Esophagus muscularis mucosa (tissue), 4 donors: ENCODE measurements around the gene ATP10A. TPM values are rescaled to one million over a fixed set of nuclear protein-coding genes. Genes with fewer than 3 reads are reported as not detected.

Experiments
- DNase-seq: peaks from one replicate; pipeline ENCODE4 v3.0.0-alpha.2; 2017; ENCODE audit errors: extremely low spot score
- H3K27ac ChIP-seq, 4 donors: fragments of 200-600 bp; sonication (generic); replicated peaks in 1 of 4; 1 replicate in 3 of 4; 2 replicates in 1 of 4; pipeline ENCODE4 v1.5.1; 2016 to 2019; ENCODE audit warnings: mild to moderate bottlenecking in 1 of 4
- H3K27me3 ChIP-seq, 4 donors: fragments of 200-600 bp; sonication (generic); one replicate each; pipeline versions ENCODE4 v1.5.1 to v1.6.0; 2016 to 2019
- H3K36me3 ChIP-seq, 4 donors: fragments of 200-600 bp; sonication (generic); one replicate each; pipeline ENCODE4 v1.5.1; 2016 to 2019
- H3K4me1 ChIP-seq, 4 donors: fragments of 200-600 bp; sonication (generic); one replicate each; pipeline ENCODE4 v1.5.1; 2016 to 2019
- H3K4me3 ChIP-seq, 4 donors: fragments of 200-600 bp; sonication (generic); 1 replicate in 2 of 4; 2 replicates in 2 of 4; pipeline ENCODE4 v1.5.1; 2016 to 2019; ENCODE audit warnings: mild to moderate bottlenecking in 4 of 4, moderate library complexity in 1 of 4
- H3K9me3 ChIP-seq, 4 donors: fragments of 200-600 bp; sonication (generic); 1 replicate in 3 of 4; 2 replicates in 1 of 4; pipeline ENCODE4 v1.5.1; 2016 to 2019
- EP300 ChIP-seq: sonication (generic); formaldehyde crosslinking; IDR thresholded peaks from one replicate; pipeline ENCODE4 v1.6.1; 2017; ENCODE audit warnings: antibody characterized with exemption
- POLR2A ChIP-seq: fragments of 450-650 bp; IDR thresholded peaks from one replicate; pipeline ENCODE4 v1.6.1; 2017; ENCODE audit warnings: antibody characterized with exemption, moderate library complexity, mild to moderate bottlenecking, low read depth
- POLR2AphosphoS5 ChIP-seq, 2 donors: sonication (generic); formaldehyde crosslinking; IDR thresholded peaks; one replicate each; pipeline ENCODE4 v1.6.1; 2017; ENCODE audit warnings: antibody characterized with exemption in 2 of 2
- WGBS: methylation state at CpG from one replicate; pipeline ENCODE4 v1.1.5; 2018; 5-methylcytosine and 5-hydroxymethylcytosine counted together
- intact Hi-C: fragments of 100-400 bp; cut with DNase I; formaldehyde crosslinking; loops from one replicate; pipeline ENCODE4 v1.15.1; 2023
- total RNA-seq, 4 donors: library from RNA; depleted of rRNA; stranded (reverse); fragments of >200 nt; gene quantifications; one replicate each; pipeline versions ENCODE4 v1.1.0 to v1.2.1, GENCODE V29; 2016
- TF ChIP-seq, protein P1 (sequence below), 3 experiments: fragments of 200-600 bp in 2 of 3; fragments of 450-650 bp in 1 of 3; sonication (generic) in 2 of 3; IDR thresholded peaks; one replicate each; pipeline ENCODE4 v1.5.1; 2017 to 2019; ENCODE audit warnings: antibody characterized with exemption in 3 of 3, mild to moderate bottlenecking in 2 of 3, moderate library complexity in 1 of 3

The ATP10A gene
- total RNA-seq, 4 donors from 2014 or later = 23.9 to 51.9 (median 32.6) TPM

DNA sequence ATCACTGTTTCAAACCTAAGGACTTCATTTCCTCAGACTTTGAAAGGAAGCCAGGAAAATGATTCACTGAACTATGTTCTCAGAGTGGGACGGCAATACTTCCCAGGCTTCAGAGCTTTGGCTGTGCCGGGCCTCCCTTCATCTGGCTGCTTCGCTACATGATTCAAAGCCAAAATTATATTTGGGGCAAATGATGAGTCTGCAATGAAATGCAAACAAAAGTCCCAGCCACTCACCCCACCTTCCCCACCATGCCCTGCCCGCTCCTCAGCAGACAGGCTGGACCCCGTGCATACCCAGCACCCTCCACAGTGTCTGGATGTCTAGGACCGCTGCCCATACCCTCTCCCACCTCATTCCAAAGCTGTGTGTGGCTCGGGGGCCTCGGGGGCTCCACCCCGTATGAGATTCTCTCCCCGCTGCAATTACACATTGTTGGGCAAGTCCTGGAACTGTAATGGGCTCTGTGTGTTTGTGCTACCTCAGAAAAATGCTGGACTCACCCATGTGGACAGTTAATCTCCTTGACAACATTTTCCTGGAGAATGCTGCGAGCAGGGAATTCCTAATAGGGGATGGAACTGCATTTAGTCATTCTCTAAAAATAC lies 32.2 kb downstream of the ATP10A start:
- H3K4me1 ChIP-seq = peaks cover 6 to 55% (median 43%) of the 10 kb centered on the region in 4 donors
- no peaks in the 10 kb centered on the region for H3K27me3 ChIP-seq
- H3K9me3 ChIP-seq = no peaks in the 10 kb centered on the region
- TF ChIP-seq POLR2AphosphoS5 (IDR thresholded peaks at IDR 0.05) (peak; percentile 79 to 86), EP300 (peak; percentile 76)
- TF ChIP-seq, protein P1, sequence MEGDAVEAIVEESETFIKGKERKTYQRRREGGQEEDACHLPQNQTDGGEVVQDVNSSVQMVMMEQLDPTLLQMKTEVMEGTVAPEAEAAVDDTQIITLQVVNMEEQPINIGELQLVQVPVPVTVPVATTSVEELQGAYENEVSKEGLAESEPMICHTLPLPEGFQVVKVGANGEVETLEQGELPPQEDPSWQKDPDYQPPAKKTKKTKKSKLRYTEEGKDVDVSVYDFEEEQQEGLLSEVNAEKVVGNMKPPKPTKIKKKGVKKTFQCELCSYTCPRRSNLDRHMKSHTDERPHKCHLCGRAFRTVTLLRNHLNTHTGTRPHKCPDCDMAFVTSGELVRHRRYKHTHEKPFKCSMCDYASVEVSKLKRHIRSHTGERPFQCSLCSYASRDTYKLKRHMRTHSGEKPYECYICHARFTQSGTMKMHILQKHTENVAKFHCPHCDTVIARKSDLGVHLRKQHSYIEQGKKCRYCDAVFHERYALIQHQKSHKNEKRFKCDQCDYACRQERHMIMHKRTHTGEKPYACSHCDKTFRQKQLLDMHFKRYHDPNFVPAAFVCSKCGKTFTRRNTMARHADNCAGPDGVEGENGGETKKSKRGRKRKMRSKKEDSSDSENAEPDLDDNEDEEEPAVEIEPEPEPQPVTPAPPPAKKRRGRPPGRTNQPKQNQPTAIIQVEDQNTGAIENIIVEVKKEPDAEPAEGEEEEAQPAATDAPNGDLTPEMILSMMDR (IDR thresholded peaks at IDR 0.05) = no peak
- 16% methylated on average over 11 of the region's 11 CpGs for WGBS
- peak overlapping the region; percentile 87 to 94 (median 92) for H3K27ac ChIP-seq
- peak overlapping the region; percentile 34 to 50 (median 41) for H3K4me3 ChIP-seq
- DNase-seq = no peak
- H3K36me3 ChIP-seq = no peaks in the 10 kb centered on the region
- intact Hi-C loops = no loop called here

DNA sequence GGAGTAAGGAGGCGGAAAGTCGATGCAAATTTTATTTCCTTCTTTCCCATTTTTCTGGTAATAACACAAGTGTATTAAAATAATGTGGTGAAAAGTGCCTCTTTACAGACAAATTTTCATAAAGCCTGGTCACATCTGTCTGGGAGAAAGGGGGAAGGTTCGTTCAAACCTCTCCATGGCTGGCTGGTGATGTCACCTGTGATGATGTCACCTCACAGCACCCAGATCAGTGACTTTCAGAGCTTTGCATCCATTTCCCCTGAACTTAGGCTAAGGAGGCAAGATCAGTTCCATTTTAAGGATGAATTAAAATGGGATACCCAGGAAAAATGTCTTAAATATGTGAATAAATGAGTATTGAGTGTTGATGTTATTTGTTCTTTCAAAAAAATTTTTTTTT lies 34.1 kb downstream of the ATP10A start:
- TF ChIP-seq, protein P1 (IDR thresholded peaks at IDR 0.05) = no peak
- TF ChIP-seq EP300 = no peak
- TF ChIP-seq POLR2A = no peak
- no peak for TF ChIP-seq POLR2AphosphoS5 (IDR thresholded peaks at IDR 0.05)
- Histone ChIP-seq H3K27me3 (no peaks in the 10 kb centered on the region), H3K36me3 (no peaks in the 10 kb centered on the region), H3K9me3 (no peaks in the 10 kb centered on the region), H3K4me3 (no peak overlapping the region), H3K4me1 (peaks cover 6 to 65% (median 57%) of the 10 kb centered on the region in 4 donors), H3K27ac (peak overlapping the region; percentile 87 to 94 (median 92))
- DNase-seq = no peak
- 83% methylated on average over 3 of the region's 3 CpGs for WGBS
- intact Hi-C loops = loop anchor here (5.0 kb wide), 1 partner anchor 37 kb away; no protein-coding TSS in a partner anchor

DNA sequence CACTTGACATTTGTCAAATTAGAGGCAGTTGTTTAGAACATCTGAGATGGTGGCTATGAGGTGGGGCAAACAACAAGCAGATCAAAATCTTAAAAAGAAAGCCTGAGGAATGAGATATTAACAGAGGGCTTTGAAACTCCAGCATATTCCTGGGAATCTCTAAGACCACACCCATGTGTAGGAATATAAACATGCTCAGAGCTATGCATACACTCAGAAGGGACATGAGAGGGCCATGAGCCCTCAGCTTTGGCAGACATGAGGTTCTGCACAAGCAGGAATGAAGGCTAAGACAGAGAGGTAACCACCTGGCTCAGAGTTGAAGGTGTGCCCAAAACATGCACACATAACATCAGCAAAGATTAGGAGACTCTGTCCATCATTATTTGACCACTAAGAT lies 37.9 kb downstream of the ATP10A start:
- Histone ChIP-seq H3K4me3 (no peak overlapping the region), H3K36me3 (no peaks in the 10 kb centered on the region), H3K27ac (peak overlapping the region; percentile 42 to 94 (median 74)), H3K4me1 (peaks cover 3 to 59% (median 44%) of the 10 kb centered on the region in 4 donors), H3K27me3 (no peaks in the 10 kb centered on the region), H3K9me3 (no peaks in the 10 kb centered on the region)
- intact Hi-C loops = loop anchor here (5.0 kb wide), 1 partner anchor 33 kb away; no protein-coding TSS in a partner anchor
- TF ChIP-seq, protein P1 (IDR thresholded peaks at IDR 0.05) = no peak
- TF ChIP-seq POLR2A (no peak), POLR2AphosphoS5 (IDR thresholded peaks at IDR 0.05) (no peak), EP300 (no peak)
- no peak for DNase-seq

DNA sequence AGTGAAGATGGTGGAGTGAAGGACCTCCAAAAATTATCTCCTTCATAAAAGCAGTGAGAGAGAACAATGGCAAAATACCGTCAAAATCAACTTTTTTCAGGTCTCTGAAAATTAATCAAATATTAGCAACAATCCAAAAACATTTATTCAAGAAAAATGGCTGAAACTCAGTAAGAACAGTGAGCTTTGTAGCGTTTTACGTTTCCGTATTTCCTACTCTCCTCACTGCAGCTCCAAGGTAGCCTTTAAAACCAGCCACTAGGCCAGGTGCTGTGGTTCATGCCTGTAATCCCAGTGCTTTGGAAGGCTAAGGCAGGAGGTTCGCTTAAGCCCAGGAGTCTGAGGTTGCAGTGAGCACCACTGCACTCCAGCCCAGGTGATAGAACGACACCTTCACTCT lies 38.5 kb downstream of the ATP10A start:
- H3K27ac ChIP-seq = peak overlapping the region; percentile 42 to 94 (median 74)
- WGBS = 68% methylated on average over 6 of the region's 6 CpGs
- intact Hi-C loops = loop anchor here (5.0 kb wide), 1 partner anchor 32 kb away; no protein-coding TSS in a partner anchor

More for the DNA sequence above, 38.5 kb downstream of the ATP10A start:
- TF ChIP-seq, protein P1 (IDR thresholded peaks at IDR 0.05) = no peak
- no peak for TF ChIP-seq POLR2AphosphoS5 (IDR thresholded peaks at IDR 0.05)
- no peak for TF ChIP-seq POLR2A
- Histone ChIP-seq H3K4me3 (no peak overlapping the region), H3K27me3 (no peaks in the 10 kb centered on the region), H3K9me3 (no peaks in the 10 kb centered on the region), H3K36me3 (no peaks in the 10 kb centered on the region), H3K4me1 (peaks cover 0 to 53% (median 38%) of the 10 kb centered on the region in 4 donors)
- DNase-seq = no peak
